Caco-2 (cell line): ENCODE results near the gene PIP5KL1. TPM values are rescaled to one million over a fixed set of nuclear protein-coding genes. Genes with fewer than 3 reads are reported as not detected.

Experiments used
- BruUV-seq: library from RNA; stranded (reverse); fragments of 400-500 nt; replicated peaks from 2 replicates; lab custom pipeline; 2021; lab: Mats Ljungman, UMichigan
- CTCF ChIA-PET: fragments of 300-600 bp; sonication (Branson Sonifier 250); formaldehyde crosslinking; loops from one replicate; lab custom pipeline; 2022; ENCODE audit warnings: antibody characterized with exemption; lab: Charles Lee
- POLR2A ChIA-PET: fragments of 300-600 bp; sonication (Branson Sonifier 250); formaldehyde crosslinking; loops from one replicate; lab custom pipeline; 2022; ENCODE audit warnings: antibody characterized with exemption; lab: Charles Lee
- DNase-seq, 2 experiments: peaks; one replicate each; pipeline versions ENCODE4 v3.0.0 to v3.0.0-alpha.2; 2020 to 2022
- H3K27me3 ChIP-seq: replicated peaks from 2 replicates; pipeline ENCODE4 v1.6.0; 2011; ENCODE audit warnings: low read length; ENCODE audit not compliant: control insufficient read depth, insufficient read depth
- H3K36me3 ChIP-seq: 2 replicates; pipeline ENCODE4 v1.5.1; 2011; ENCODE audit warnings: low read length; ENCODE audit not compliant: control insufficient read depth, insufficient read depth
- H3K4me1 ChIP-seq: fragments of 250-450 bp; sonication (Bioruptor Pico); 2 replicates; pipeline ENCODE4 v1.5.1; 2020; ENCODE audit warnings: mild to moderate bottlenecking
- H3K4me3 ChIP-seq: 2 replicates; pipeline ENCODE4 v1.5.1; 2011; ENCODE audit warnings: low read depth, mild to moderate bottlenecking, control low read depth, low read length
- H3K9me3 ChIP-seq: fragments of 250-450 bp; sonication (Bioruptor Pico); 2 replicates; pipeline ENCODE4 v1.5.1; 2020; ENCODE audit warnings: mild to moderate bottlenecking, moderate library complexity
- H3K27ac Mint-ChIP-seq: one replicate; pipeline ENCODE4 v1.8.0; 2022; ENCODE audit warnings: mixed read lengths; ENCODE audit not compliant: unreplicated experiment
- H3K27me3 Mint-ChIP-seq: one replicate; pipeline ENCODE4 v1.8.0; 2022; ENCODE audit warnings: mixed read lengths; ENCODE audit not compliant: insufficient read depth, unreplicated experiment
- H3K36me3 Mint-ChIP-seq: one replicate; pipeline ENCODE4 v1.8.0; 2022; ENCODE audit warnings: mild to moderate bottlenecking, mixed read lengths; ENCODE audit not compliant: insufficient read depth, unreplicated experiment
- H3K4me1 Mint-ChIP-seq: one replicate; pipeline ENCODE4 v1.8.0; 2022; ENCODE audit warnings: low read depth, mixed read lengths; ENCODE audit not compliant: unreplicated experiment
- H3K4me3 Mint-ChIP-seq: one replicate; pipeline ENCODE4 v1.8.0; 2022; ENCODE audit warnings: mild to moderate bottlenecking, moderate library complexity, mixed read lengths; ENCODE audit not compliant: unreplicated experiment
- H3K9me3 Mint-ChIP-seq: one replicate; pipeline ENCODE4 v1.8.0; 2022; ENCODE audit warnings: mixed read lengths; ENCODE audit not compliant: unreplicated experiment
- CTCF ChIP-seq, 2 experiments: fragments of 200-600 bp in 1 of 2; IDR thresholded peaks; 1 replicate in 1 of 2; 2 replicates in 1 of 2; pipeline versions ENCODE4 v1.5.1 to v1.8.0; 2011 to 2022; ENCODE audit warnings: antibody characterized with exemption in 1 of 2, control low read depth in 1 of 2, inconsistent platforms in 1 of 2, low read depth in 1 of 2, low read length in 1 of 2, mild to moderate bottlenecking in 1 of 2, moderate library complexity in 1 of 2; ENCODE audit not compliant: insufficient read depth in 1 of 2, severe bottlenecking in 1 of 2, unreplicated experiment in 1 of 2
- intact Hi-C: fragments of 100-400 bp; cut with micrococcal nuclease; formaldehyde crosslinking; loops from one replicate; pipeline ENCODE4 v1.10.0; 2022; ENCODE audit not compliant: unreplicated experiment
- total RNA-seq: library from RNA; stranded (reverse); gene quantifications from 2 replicates; pipeline ENCODE4 v1.2.3, GENCODE V29; 2022

Gene PIP5KL1
- total RNA-seq, 1 experiment from 2014 or later, result 2.3 TPM

GRCh38 chr9:127923046-127923445 is 7.5 kb downstream of the PIP5KL1 start:
- peaks cover 7% of the 10 kb centered on the region for H3K4me1 Mint-ChIP-seq
- no TSS peak for BruUV-seq
- ChIA-PET POLR2A (interaction anchor here (0.9 kb wide), 1 partner anchor 188 kb away, joined by 13 read pairs; the partner anchor contains the start of gene TOR2A), CTCF (interaction anchor here (0.7 to 1.4 kb wide), 3 partner anchors 12 to 217 kb away, joined by 3 to 7 read pairs (median 4); no protein-coding TSS in a partner anchor)
- TF ChIP-seq CTCF (IDR thresholded peaks at IDR 0.05; ENCODE audit: insufficient read depth in 1 of 2, low read depth in 1 of 2, low read length in 1 of 2, severe bottlenecking in 1 of 2, unreplicated experiment in 1 of 2), result no peak
- H3K27me3 Mint-ChIP-seq, result peaks cover 8% of the 10 kb centered on the region
- intact Hi-C loops, result no loop called here
- Histone ChIP-seq H3K4me3 (no peak overlapping the region), H3K9me3 (no peaks in the 10 kb centered on the region), H3K36me3 (no peaks in the 10 kb centered on the region), H3K27me3 (no peaks in the 10 kb centered on the region), H3K4me1 (peaks cover 10% of the 10 kb centered on the region)
- no peaks in the 10 kb centered on the region for H3K9me3 Mint-ChIP-seq
- peaks cover 6% of the 10 kb centered on the region for H3K36me3 Mint-ChIP-seq
- no peak for DNase-seq
- H3K4me3 Mint-ChIP-seq, result no peak overlapping the region
- H3K27ac Mint-ChIP-seq, result no peak overlapping the region

- peak in 1 of 2 experiments; percentile 79 for DNase-seq
- CTCF ChIA-PET, result interaction anchor here (0.7 to 1.7 kb wide), 5 partner anchors 9 to 187 kb away, joined by 3 to 9 read pairs (median 3); partner anchors contain the start of genes PIP5KL1 and TOR2A
- peak; percentile 85 to 97 for TF ChIP-seq CTCF (IDR thresholded peaks at IDR 0.05; ENCODE audit: insufficient read depth in 1 of 2, low read depth in 1 of 2, low read length in 1 of 2, severe bottlenecking in 1 of 2, unreplicated experiment in 1 of 2)
These were observed 8.9 kb downstream of the PIP5KL1 start for GRCh38 chr9:127921557-127922120.

GRCh38 chr9:127920794-127921193 is 9.8 kb downstream of the PIP5KL1 start:
- Mint-ChIP-seq H3K4me1 (peaks cover 7% of the 10 kb centered on the region), H3K27ac (no peak overlapping the region), H3K9me3 (no peaks in the 10 kb centered on the region), H3K36me3 (peaks cover 6% of the 10 kb centered on the region), H3K27me3 (peaks cover 8% of the 10 kb centered on the region), H3K4me3 (no peak overlapping the region)
- Histone ChIP-seq H3K36me3 (no peaks in the 10 kb centered on the region), H3K9me3 (no peaks in the 10 kb centered on the region), H3K4me3 (no peak overlapping the region), H3K4me1 (peaks cover 18% of the 10 kb centered on the region), H3K27me3 (no peaks in the 10 kb centered on the region)
- no TSS peak for BruUV-seq
- intact Hi-C loops, result loop anchor here (1.0 kb wide), 2 partner anchors 330 to 416 kb away; no protein-coding TSS in a partner anchor
- no peak for DNase-seq
- CTCF ChIA-PET, result interaction anchor here (0.7 to 1.7 kb wide), 5 partner anchors 8 to 186 kb away, joined by 3 to 9 read pairs (median 3); partner anchors contain the start of genes PIP5KL1 and TOR2A
- POLR2A ChIA-PET, result no interaction called here
- TF ChIP-seq CTCF (IDR thresholded peaks at IDR 0.05; ENCODE audit: insufficient read depth in 1 of 2, low read depth in 1 of 2, low read length in 1 of 2, severe bottlenecking in 1 of 2, unreplicated experiment in 1 of 2), result no peak

More at GRCh38 chr9:127921557-127922120, 8.9 kb downstream of the PIP5KL1 start:
- H3K4me3 ChIP-seq, result peak overlapping the region; percentile 18; the same call in 1 of the 2 replicates
- H3K4me1 Mint-ChIP-seq, result peaks cover 7% of the 10 kb centered on the region
- peaks cover 6% of the 10 kb centered on the region for H3K36me3 Mint-ChIP-seq
- H3K36me3 ChIP-seq, result no peaks in the 10 kb centered on the region
- intact Hi-C loops, result loop anchor here (1.0 kb wide), 2 partner anchors 331 to 417 kb away; no protein-coding TSS in a partner anchor
- BruUV-seq, result no TSS peak
- H3K4me3 Mint-ChIP-seq, result no peak overlapping the region
- H3K4me1 ChIP-seq, result peaks cover 10% of the 10 kb centered on the region
- H3K27me3 Mint-ChIP-seq, result peaks cover 8% of the 10 kb centered on the region
- H3K9me3 Mint-ChIP-seq, result no peaks in the 10 kb centered on the region
- POLR2A ChIA-PET, result no interaction called here
- H3K27ac Mint-ChIP-seq, result no peak overlapping the region
- H3K9me3 ChIP-seq, result no peaks in the 10 kb centered on the region
- H3K27me3 ChIP-seq, result no peaks in the 10 kb centered on the region
